ENCODE measurements around the gene CMSS1.

The CMSS1 gene

GRCh38 chr3:100100425-100100824 lies 282.8 kb downstream of the CMSS1 start:
- no peak overlapping the region for H3K9ac ChIP-seq (ENCODE audit: insufficient read length, low read depth)

GRCh38 chr3:100102757-100103156 lies 285.1 kb downstream of the CMSS1 start:
- H3K27me3 ChIP-seq (ENCODE audit: insufficient read depth, insufficient read length): no peaks in the 10 kb centered on the region
- no peaks in the 10 kb centered on the region for H3K36me3 ChIP-seq (ENCODE audit: insufficient read depth, insufficient read length, low read length)
- TF ChIP-seq YY1 (IDR thresholded peaks at IDR 0.05; ENCODE audit: insufficient read depth, insufficient read length): no peak
- H3K9ac ChIP-seq (ENCODE audit: insufficient read length, low read depth): no peak overlapping the region
- DNase-seq (ENCODE audit: low read depth, low spot score): no peak
- H3K4me1 ChIP-seq (ENCODE audit: insufficient read depth, insufficient read length): no peaks in the 10 kb centered on the region
- H3K4me3 ChIP-seq (ENCODE audit: insufficient read length, low read depth): no peak overlapping the region
- no peaks in the 10 kb centered on the region for H3K9me3 ChIP-seq (ENCODE audit: insufficient read depth, low read length)

More at GRCh38 chr3:100100425-100100824, 282.8 kb downstream of the CMSS1 start:
- Histone ChIP-seq H3K4me3 (ENCODE audit: insufficient read length, low read depth) (no peak overlapping the region), H3K9me3 (ENCODE audit: insufficient read depth, low read length) (no peaks in the 10 kb centered on the region), H3K36me3 (ENCODE audit: insufficient read depth, insufficient read length, low read length) (no peaks in the 10 kb centered on the region), H3K4me1 (ENCODE audit: insufficient read depth, insufficient read length) (no peaks in the 10 kb centered on the region), H3K27me3 (ENCODE audit: insufficient read depth, insufficient read length) (no peaks in the 10 kb centered on the region)
- no peak for DNase-seq (ENCODE audit: low read depth, low spot score)
- no peak for TF ChIP-seq YY1 (IDR thresholded peaks at IDR 0.05; ENCODE audit: insufficient read depth, insufficient read length)
- no peak for TF ChIP-seq ZNF274 (IDR thresholded peaks at IDR 0.05; ENCODE audit: low read depth, low read length)
- TF ChIP-seq SUZ12 (IDR thresholded peaks at IDR 0.05; ENCODE audit: extremely low read depth, insufficient read depth, insufficient read length): no peak

- Histone ChIP-seq H3K27me3 (ENCODE audit: insufficient read depth, insufficient read length) (no peaks in the 10 kb centered on the region), H3K9ac (ENCODE audit: insufficient read length, low read depth) (no peak overlapping the region), H3K4me1 (ENCODE audit: insufficient read depth, insufficient read length) (no peaks in the 10 kb centered on the region), H3K4me3 (ENCODE audit: insufficient read length, low read depth) (no peak overlapping the region), H3K9me3 (ENCODE audit: insufficient read depth, low read length) (no peaks in the 10 kb centered on the region), H3K36me3 (ENCODE audit: insufficient read depth, insufficient read length, low read length) (no peaks in the 10 kb centered on the region)
- DNase-seq (ENCODE audit: low read depth, low spot score): no peak
- TF ChIP-seq ZNF274 (IDR thresholded peaks at IDR 0.05; ENCODE audit: low read depth, low read length): no peak
- no peak for TF ChIP-seq YY1 (IDR thresholded peaks at IDR 0.05; ENCODE audit: insufficient read depth, insufficient read length)
- no peak for TF ChIP-seq SUZ12 (IDR thresholded peaks at IDR 0.05; ENCODE audit: extremely low read depth, insufficient read depth, insufficient read length)
Observed at GRCh38 chr3:100103558-100104441, 286.1 kb downstream of the CMSS1 start.

GRCh38 chr3:100104442-100104798 lies 286.8 kb downstream of the CMSS1 start:
- H3K27me3 ChIP-seq (ENCODE audit: insufficient read depth, insufficient read length): no peaks in the 10 kb centered on the region
- no peaks in the 10 kb centered on the region for H3K4me1 ChIP-seq (ENCODE audit: insufficient read depth, insufficient read length)
- H3K9ac ChIP-seq (ENCODE audit: insufficient read length, low read depth): no peak overlapping the region

GRCh38 chr3:100104817-100105413 lies 287.3 kb downstream of the CMSS1 start:
- DNase-seq (ENCODE audit: low read depth, low spot score): no peak
- no peaks in the 10 kb centered on the region for H3K4me1 ChIP-seq (ENCODE audit: insufficient read depth, insufficient read length)
- H3K4me3 ChIP-seq (ENCODE audit: insufficient read length, low read depth): no peak overlapping the region
- H3K36me3 ChIP-seq (ENCODE audit: insufficient read depth, insufficient read length, low read length): no peaks in the 10 kb centered on the region
- no peaks in the 10 kb centered on the region for H3K9me3 ChIP-seq (ENCODE audit: insufficient read depth, low read length)
- no peak for TF ChIP-seq SUZ12 (IDR thresholded peaks at IDR 0.05; ENCODE audit: extremely low read depth, insufficient read depth, insufficient read length)
- no peak for TF ChIP-seq YY1 (IDR thresholded peaks at IDR 0.05; ENCODE audit: insufficient read depth, insufficient read length)
- no peak for TF ChIP-seq ZNF274 (IDR thresholded peaks at IDR 0.05; ENCODE audit: low read depth, low read length)
- H3K27me3 ChIP-seq (ENCODE audit: insufficient read depth, insufficient read length): no peaks in the 10 kb centered on the region
- H3K9ac ChIP-seq (ENCODE audit: insufficient read length, low read depth): no peak overlapping the region

More at GRCh38 chr3:100104442-100104798, 286.8 kb downstream of the CMSS1 start:
- H3K36me3 ChIP-seq (ENCODE audit: insufficient read depth, insufficient read length, low read length): no peaks in the 10 kb centered on the region
- H3K4me3 ChIP-seq (ENCODE audit: insufficient read length, low read depth): no peak overlapping the region
- TF ChIP-seq YY1 (IDR thresholded peaks at IDR 0.05; ENCODE audit: insufficient read depth, insufficient read length) (no peak), ZNF274 (IDR thresholded peaks at IDR 0.05; ENCODE audit: low read depth, low read length) (no peak), SUZ12 (IDR thresholded peaks at IDR 0.05; ENCODE audit: extremely low read depth, insufficient read depth, insufficient read length) (no peak)
- DNase-seq (ENCODE audit: low read depth, low spot score): no peak
- H3K9me3 ChIP-seq (ENCODE audit: insufficient read depth, low read length): no peaks in the 10 kb centered on the region

GRCh38 chr3:100105501-100105900 lies 287.8 kb downstream of the CMSS1 start:
- no peak overlapping the region for H3K9ac ChIP-seq (ENCODE audit: insufficient read length, low read depth)
- H3K36me3 ChIP-seq (ENCODE audit: insufficient read depth, insufficient read length, low read length): no peaks in the 10 kb centered on the region
- no peaks in the 10 kb centered on the region for H3K9me3 ChIP-seq (ENCODE audit: insufficient read depth, low read length)
- no peak overlapping the region for H3K4me3 ChIP-seq (ENCODE audit: insufficient read length, low read depth)
- TF ChIP-seq ZNF274 (IDR thresholded peaks at IDR 0.05; ENCODE audit: low read depth, low read length) (no peak), SUZ12 (IDR thresholded peaks at IDR 0.05; ENCODE audit: extremely low read depth, insufficient read depth, insufficient read length) (no peak), YY1 (IDR thresholded peaks at IDR 0.05; ENCODE audit: insufficient read depth, insufficient read length) (no peak)
- H3K4me1 ChIP-seq (ENCODE audit: insufficient read depth, insufficient read length): no peaks in the 10 kb centered on the region
- H3K27me3 ChIP-seq (ENCODE audit: insufficient read depth, insufficient read length): no peaks in the 10 kb centered on the region
- no peak for DNase-seq (ENCODE audit: low read depth, low spot score)

- no peak overlapping the region for H3K4me3 ChIP-seq (ENCODE audit: insufficient read length, low read depth)
- no peaks in the 10 kb centered on the region for H3K4me1 ChIP-seq (ENCODE audit: insufficient read depth, insufficient read length)
- no peaks in the 10 kb centered on the region for H3K27me3 ChIP-seq (ENCODE audit: insufficient read depth, insufficient read length)
- no peaks in the 10 kb centered on the region for H3K36me3 ChIP-seq (ENCODE audit: insufficient read depth, insufficient read length, low read length)
- H3K9me3 ChIP-seq (ENCODE audit: insufficient read depth, low read length): no peaks in the 10 kb centered on the region
- no peak overlapping the region for H3K9ac ChIP-seq (ENCODE audit: insufficient read length, low read depth)
- DNase-seq (ENCODE audit: low read depth, low spot score): no peak
- TF ChIP-seq ZNF274 (IDR thresholded peaks at IDR 0.05; ENCODE audit: low read depth, low read length) (no peak), YY1 (IDR thresholded peaks at IDR 0.05; ENCODE audit: insufficient read depth, insufficient read length) (no peak), SUZ12 (IDR thresholded peaks at IDR 0.05; ENCODE audit: extremely low read depth, insufficient read depth, insufficient read length) (no peak)
Observed at GRCh38 chr3:100106094-100106493, 288.4 kb downstream of the CMSS1 start.
